ENCODE data around the gene SFTPD.
A peak's percentile ranks its signal among the peaks of the same experiment; 100 is the strongest.
"Not testable (repeated sequence)": the region's sequence is repeated elsewhere in the genome, so short reads cannot be mapped to it uniquely, and the experiment has no call there.

Gene SFTPD

DNA sequence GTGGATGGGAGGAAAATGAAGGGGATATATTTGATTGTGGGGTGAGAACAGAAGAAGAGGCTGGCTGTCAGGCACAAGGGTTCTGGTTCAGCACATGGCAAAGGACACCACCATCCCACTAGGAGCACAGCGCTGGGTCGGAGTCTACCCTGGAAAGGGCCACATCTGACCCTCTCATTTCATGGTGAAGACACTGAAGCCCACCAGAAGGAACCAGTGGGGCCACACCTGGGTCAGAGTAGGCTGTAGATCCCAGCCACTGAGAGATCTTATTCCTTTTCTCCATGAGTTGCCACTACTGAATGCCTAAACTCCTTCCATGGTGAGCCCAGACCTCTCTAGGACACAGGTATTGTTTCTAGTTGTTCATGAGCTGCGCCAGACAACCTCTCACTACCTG is 25.8 kb downstream of the SFTPD start:
- no peaks in the 10 kb centered on the region for H3K36me3 ChIP-seq (ENCODE audit: insufficient read depth, low read length)
- no peak overlapping the region for H3K27ac ChIP-seq
- no peak overlapping the region for H3K4me3 ChIP-seq
- TF ChIP-seq POLR2AphosphoS5 (IDR thresholded peaks at IDR 0.05; ENCODE audit: borderline replicate concordance, low read depth, low read length) = no peak
- no peak for TF ChIP-seq FOXP2 (optimal IDR thresholded peaks at IDR 0.05; ENCODE audit: control extremely low read depth, extremely low read length, insufficient read depth)
- TF ChIP-seq EZH2 (IDR thresholded peaks at IDR 0.05) = no peak
- no peaks in the 10 kb centered on the region for H3K9me3 ChIP-seq (ENCODE audit: low read depth, low read length)
- H3K9ac ChIP-seq (ENCODE audit: insufficient read length) = no peak overlapping the region
- DNase-seq (ENCODE audit: low read depth, low spot score) = no peak

DNA sequence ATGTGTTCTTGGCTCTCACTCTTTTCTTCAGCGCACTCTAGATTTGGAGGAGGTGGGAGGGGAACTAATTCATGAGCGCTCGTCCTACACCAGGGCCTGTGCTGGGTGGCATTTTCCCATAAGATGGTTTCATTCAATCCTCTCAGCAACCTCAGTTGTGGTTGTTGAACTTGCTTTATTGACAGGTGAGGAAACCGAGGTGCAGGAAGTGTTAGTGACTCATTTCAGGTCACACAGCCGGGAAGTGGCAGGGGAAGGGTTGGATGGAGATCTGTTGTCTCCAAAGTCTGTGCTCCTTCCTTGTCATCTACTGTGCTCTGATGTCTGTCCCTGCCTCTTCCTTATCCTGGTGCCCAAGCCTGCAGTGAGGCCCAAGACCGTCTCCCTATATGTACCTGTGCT is 26.9 kb downstream of the SFTPD start:
- H3K27ac ChIP-seq; H3K9me3 ChIP-seq (ENCODE audit: low read depth, low read length); H3K36me3 ChIP-seq (ENCODE audit: insufficient read depth, low read length); DNase-seq (ENCODE audit: low read depth, low spot score); H3K4me3 ChIP-seq; H3K9ac ChIP-seq (ENCODE audit: insufficient read length): not testable (repeated sequence)

DNA sequence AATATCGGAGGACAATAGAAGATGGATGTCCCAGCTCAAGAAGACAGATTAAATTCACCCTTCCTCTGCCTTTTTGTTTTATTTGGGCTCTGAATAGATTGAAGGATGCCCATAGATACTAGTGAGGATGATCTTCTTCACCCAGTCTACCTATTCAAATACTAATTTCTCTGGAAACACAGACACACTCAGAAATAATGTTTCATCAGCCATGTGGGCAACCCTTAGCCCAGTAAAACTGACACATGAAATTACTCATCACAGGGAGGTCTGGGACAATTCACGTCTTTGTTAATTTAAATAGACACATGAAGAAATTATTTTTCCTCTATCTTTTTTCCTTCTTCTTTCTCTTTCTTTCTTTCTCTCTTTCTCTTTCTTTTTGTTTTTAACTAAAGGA is 33.1 kb downstream of the SFTPD start:
- not testable (repeated sequence) for H3K9ac ChIP-seq (ENCODE audit: insufficient read length); H3K9me3 ChIP-seq (ENCODE audit: low read depth, low read length); H3K36me3 ChIP-seq (ENCODE audit: insufficient read depth, low read length); H3K27ac ChIP-seq; DNase-seq (ENCODE audit: low read depth, low spot score); H3K4me3 ChIP-seq

DNA sequence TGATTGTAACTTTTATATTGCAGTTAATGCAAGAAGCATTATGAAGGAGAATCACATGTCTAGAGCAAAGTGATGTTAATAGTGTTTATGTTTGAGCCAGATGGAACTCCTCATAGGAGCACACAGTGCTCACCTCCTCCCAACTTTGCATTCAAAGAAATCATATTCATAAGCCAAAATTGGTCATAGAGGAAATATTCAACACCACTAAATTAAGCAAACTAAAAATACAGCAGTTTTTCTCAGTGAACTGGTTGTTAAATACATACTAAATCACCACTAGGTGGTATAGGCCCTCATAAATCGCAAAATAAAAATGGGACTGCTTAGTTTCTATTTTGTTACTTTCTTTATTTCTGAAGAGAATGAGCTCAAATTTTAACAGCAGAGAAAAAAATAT is 34.4 kb downstream of the SFTPD start:
- H3K36me3 ChIP-seq (ENCODE audit: insufficient read depth, low read length); DNase-seq (ENCODE audit: low read depth, low spot score); H3K9me3 ChIP-seq (ENCODE audit: low read depth, low read length); H3K4me3 ChIP-seq; H3K9ac ChIP-seq (ENCODE audit: insufficient read length); H3K27ac ChIP-seq: not testable (repeated sequence)

DNA sequence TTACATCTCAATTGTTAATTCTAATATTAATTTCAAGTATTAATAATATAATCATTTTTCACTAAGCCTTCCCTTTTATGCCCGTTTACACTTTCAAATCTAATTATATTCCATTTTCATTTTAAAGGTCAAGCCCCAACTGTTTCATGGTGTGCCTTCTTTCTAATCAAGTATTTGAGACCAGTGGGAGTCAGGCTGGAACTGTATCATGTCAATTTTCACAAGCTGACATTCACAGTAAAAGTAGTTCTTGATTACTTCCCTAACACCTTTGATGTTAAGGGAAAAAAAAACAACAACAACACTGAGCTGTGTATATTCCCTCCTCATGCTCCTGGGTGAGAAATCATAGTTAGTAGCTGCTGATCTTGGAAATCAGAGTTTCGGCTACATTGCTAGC is 38.1 kb downstream of the SFTPD start:
- TF ChIP-seq POLR2AphosphoS5 (IDR thresholded peaks at IDR 0.05; ENCODE audit: borderline replicate concordance, low read depth, low read length) (no peak), FOXP2 (optimal IDR thresholded peaks at IDR 0.05; ENCODE audit: control extremely low read depth, extremely low read length, insufficient read depth) (no peak), EZH2 (IDR thresholded peaks at IDR 0.05) (no peak)
- H3K9me3 ChIP-seq (ENCODE audit: low read depth, low read length) = no peaks in the 10 kb centered on the region
- H3K36me3 ChIP-seq (ENCODE audit: insufficient read depth, low read length) = no peaks in the 10 kb centered on the region
- H3K4me3 ChIP-seq = no peak overlapping the region
- H3K27ac ChIP-seq = no peak overlapping the region
- DNase-seq (ENCODE audit: low read depth, low spot score) = no peak
- no peak overlapping the region for H3K9ac ChIP-seq (ENCODE audit: insufficient read length)

DNA sequence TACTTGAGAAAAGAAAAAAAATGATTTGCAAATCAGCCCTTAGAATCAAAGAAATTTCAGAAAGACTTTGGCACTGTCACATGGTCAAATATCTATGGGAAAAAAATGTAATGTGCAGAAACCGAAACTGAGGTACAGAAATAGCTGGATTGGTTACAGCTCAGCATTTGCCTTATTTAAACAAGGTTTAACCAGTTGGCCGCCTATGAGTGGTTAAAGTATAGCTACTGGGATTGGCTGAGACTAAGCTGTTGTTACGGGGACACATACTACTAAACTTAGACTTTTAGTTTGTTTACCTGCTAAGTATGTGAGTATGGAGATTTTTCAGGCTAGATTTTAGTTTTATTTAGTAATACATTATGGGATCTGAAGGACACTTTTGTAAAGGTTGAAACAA is 38.6 kb downstream of the SFTPD start:
- Histone ChIP-seq H3K27ac (no peak overlapping the region), H3K4me3 (no peak overlapping the region), H3K9ac (ENCODE audit: insufficient read length) (no peak overlapping the region), H3K9me3 (ENCODE audit: low read depth, low read length) (no peaks in the 10 kb centered on the region), H3K36me3 (ENCODE audit: insufficient read depth, low read length) (no peaks in the 10 kb centered on the region)
- DNase-seq (ENCODE audit: low read depth, low spot score) = no peak
- TF ChIP-seq POLR2AphosphoS5 (IDR thresholded peaks at IDR 0.05; ENCODE audit: borderline replicate concordance, low read depth, low read length) (no peak), FOXP2 (optimal IDR thresholded peaks at IDR 0.05; ENCODE audit: control extremely low read depth, extremely low read length, insufficient read depth) (no peak), EZH2 (IDR thresholded peaks at IDR 0.05) (no peak)

DNA sequence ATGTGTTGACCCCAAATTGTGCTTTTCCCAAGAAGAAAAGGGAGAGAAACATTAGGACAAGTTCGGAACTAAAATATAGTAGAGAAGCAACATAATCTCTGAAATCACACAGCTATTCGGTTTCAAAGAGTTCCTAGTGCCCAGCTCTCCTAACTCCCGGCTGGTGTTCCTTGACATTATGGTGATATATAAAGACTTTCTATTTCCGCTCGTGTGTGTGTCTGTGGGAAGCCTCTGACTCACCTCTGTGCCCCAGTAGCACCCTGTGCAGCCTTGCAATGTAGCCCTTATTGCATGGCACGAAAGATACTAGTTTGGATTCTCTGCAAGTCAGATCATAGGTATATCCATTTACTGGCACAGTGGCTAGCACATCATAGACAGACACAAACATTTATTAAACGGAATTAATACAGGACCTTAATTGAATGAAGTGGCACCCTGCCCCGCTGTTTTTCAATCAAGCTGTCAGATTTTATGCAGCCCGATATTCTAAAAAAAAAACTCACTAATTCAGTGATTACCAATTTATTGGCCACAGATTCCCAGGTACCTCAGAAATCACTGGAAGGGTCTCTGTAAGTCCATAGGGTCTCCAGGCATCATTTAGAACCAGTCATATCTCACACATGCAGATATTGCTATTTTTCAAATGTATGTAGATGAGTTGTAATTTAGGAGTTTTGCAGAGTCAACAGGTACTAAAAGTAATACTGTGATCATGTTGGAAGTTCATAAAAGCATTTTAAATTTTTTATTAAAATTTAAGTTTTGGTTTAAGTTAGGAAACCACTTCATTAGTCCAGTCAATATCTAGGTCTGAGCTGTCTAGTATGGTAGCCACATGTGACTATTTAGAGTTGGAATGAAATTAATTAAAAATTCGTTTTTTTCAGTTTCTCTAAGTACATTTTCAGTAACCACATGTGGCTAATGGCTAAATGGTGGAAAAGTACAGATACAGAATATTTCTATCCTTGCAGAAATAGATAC is 43.3 kb downstream of the SFTPD start:
- H3K4me3 ChIP-seq = peak overlapping the region; percentile 81
- TF ChIP-seq EZH2 (IDR thresholded peaks at IDR 0.05) = no peak
- no peak for TF ChIP-seq FOXP2 (optimal IDR thresholded peaks at IDR 0.05; ENCODE audit: control extremely low read depth, extremely low read length, insufficient read depth)
- no peak for TF ChIP-seq POLR2AphosphoS5 (IDR thresholded peaks at IDR 0.05; ENCODE audit: borderline replicate concordance, low read depth, low read length)
- DNase-seq (ENCODE audit: low read depth, low spot score) = no peak
- peak overlapping the region; percentile 63 for H3K9ac ChIP-seq (ENCODE audit: insufficient read length)
- H3K36me3 ChIP-seq (ENCODE audit: insufficient read depth, low read length) = no peaks in the 10 kb centered on the region
- H3K9me3 ChIP-seq (ENCODE audit: low read depth, low read length) = no peaks in the 10 kb centered on the region
- H3K27ac ChIP-seq = no peak overlapping the region

DNA sequence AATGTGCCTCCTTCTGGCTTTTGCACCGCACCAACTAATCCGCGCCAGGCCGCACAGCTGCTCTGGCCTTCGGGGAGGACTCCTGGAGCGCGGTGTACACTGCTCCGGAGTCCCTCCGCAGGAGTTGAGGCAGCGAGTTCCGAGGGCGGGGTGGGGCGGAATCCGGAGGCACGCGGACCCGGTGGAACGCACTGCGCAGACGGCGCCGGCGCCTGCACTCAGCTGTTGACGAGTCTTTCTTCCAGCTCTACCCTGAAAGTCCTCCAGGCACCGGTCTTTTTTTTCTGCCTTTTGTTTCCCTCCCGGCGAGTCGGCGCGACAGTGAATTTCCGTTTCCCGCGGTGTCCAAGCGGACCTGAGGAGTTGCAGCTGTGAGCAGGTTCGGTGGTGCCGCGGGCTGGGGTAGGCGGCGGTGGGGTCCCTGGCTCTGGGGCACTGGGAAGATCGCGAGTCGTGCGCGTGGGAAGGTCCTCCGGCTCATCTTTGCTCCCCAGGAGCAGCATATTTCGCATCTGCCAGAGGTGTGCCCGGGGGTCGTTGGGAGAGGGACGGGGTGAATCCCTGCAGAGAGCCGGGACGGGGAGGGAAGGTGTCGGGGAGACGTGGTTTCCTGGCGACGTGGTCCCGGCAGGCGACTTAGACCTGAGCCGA is 44.1 kb downstream of the SFTPD start:
- no peaks in the 10 kb centered on the region for H3K9me3 ChIP-seq (ENCODE audit: low read depth, low read length)
- no peak for DNase-seq (ENCODE audit: low read depth, low spot score)
- H3K4me3 ChIP-seq = peak overlapping the region; percentile 81
- H3K9ac ChIP-seq (ENCODE audit: insufficient read length) = peak overlapping the region; percentile 63
- TF ChIP-seq POLR2AphosphoS5 (IDR thresholded peaks at IDR 0.05; ENCODE audit: borderline replicate concordance, low read depth, low read length) (peak; percentile 27; the same call in 1 of the 2 replicates), FOXP2 (optimal IDR thresholded peaks at IDR 0.05; ENCODE audit: control extremely low read depth, extremely low read length, insufficient read depth) (no peak)
- H3K27ac ChIP-seq = no peak overlapping the region
- no peaks in the 10 kb centered on the region for H3K36me3 ChIP-seq (ENCODE audit: insufficient read depth, low read length)

DNA sequence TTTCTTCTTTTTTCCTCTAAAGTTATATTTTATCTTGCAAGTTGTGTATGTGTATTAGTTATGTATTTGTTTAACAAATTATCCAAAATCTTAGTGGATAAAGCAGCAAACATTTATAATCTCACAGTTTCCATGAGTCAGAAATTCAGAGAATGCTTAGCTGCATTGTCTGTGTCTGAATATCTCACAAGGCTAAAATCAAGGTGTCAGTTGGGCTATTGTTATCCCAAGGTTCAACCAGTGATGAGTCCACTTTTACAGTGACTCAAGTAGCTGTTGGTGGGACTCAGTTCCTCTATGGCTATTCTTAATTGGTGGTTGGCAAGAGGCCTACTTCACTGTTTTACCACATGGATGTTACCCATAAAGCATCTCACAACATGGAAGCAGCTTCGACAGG is 47.3 kb downstream of the SFTPD start:
- not testable (repeated sequence) for H3K36me3 ChIP-seq (ENCODE audit: insufficient read depth, low read length); H3K4me3 ChIP-seq; H3K9me3 ChIP-seq (ENCODE audit: low read depth, low read length); H3K27ac ChIP-seq; H3K9ac ChIP-seq (ENCODE audit: insufficient read length); DNase-seq (ENCODE audit: low read depth, low spot score)

Measured in SK-N-MC (cell line).